ENCODE results near the gene FRMD1. TPM values are rescaled to one million over a fixed set of nuclear protein-coding genes. Genes with fewer than 3 reads are reported as not detected.

FRMD1 gene
- total RNA-seq, 1 donor from 2014 or later = not detected

DNA sequence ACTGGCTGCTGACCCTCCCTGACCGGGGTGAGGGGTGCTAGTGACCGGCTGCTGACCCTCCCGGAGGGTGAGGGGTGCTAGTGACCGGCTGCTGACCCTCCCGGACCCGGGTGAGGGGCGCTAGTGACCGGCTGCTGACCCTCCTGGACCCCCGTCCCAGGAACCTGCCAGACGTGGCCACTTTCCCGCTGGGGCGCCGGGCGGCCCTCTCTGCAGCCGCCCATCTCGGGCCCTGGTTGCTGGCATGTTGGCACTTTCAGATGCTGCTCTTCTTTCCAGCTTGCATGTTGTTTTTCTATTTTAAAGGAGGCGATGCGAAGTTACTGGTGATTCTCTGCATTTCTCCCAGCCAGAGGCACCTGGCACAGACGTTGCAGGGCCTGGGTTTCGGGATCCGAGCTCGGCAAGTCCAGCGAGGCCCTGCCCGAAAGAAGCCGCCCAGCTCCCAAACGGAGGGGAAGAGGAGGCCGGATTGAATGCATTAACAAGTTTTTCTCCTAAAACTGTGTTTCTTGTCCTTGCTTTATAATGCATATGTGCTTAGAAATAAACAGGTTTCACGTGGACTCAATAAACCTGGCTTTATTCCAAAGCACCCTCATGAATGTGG lies 34.4 kb downstream of the FRMD1 start:
- intact Hi-C loops (cut with micrococcal nuclease) = no loop called here

DNA sequence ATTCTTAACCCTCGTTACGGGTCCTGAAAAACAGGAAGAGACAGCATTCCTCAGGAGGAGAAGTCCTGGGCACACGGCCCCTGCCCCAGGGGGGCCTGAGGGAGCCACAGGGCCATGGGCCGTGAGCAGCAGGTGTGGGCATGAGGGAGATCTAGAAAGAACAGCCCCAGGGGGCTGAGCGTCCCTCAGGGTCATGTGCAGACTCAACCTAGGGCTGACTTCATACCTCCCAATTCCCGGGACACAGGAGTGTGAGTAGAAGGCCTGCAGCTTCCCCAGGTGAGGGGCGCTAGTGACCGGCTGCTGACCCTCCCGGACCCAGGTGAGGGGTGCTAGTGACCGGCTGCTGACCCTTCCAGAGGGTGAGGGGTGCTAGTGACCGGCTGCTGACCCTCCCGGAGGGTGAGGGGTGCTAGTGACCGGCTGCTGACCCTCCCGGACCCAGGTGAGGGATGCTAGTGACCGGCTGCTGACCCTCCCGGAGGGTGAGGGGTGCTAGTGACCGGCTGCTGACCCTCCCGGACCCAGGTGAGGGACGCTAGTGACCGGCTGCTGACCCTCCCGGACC lies 35.1 kb downstream of the FRMD1 start:
- intact Hi-C loops (cut with micrococcal nuclease) = no loop called here

GRCh38 chr6:168043193-168043847 lies 35.7 kb downstream of the FRMD1 start:
- intact Hi-C loops (cut with micrococcal nuclease) = no loop called here

DNA sequence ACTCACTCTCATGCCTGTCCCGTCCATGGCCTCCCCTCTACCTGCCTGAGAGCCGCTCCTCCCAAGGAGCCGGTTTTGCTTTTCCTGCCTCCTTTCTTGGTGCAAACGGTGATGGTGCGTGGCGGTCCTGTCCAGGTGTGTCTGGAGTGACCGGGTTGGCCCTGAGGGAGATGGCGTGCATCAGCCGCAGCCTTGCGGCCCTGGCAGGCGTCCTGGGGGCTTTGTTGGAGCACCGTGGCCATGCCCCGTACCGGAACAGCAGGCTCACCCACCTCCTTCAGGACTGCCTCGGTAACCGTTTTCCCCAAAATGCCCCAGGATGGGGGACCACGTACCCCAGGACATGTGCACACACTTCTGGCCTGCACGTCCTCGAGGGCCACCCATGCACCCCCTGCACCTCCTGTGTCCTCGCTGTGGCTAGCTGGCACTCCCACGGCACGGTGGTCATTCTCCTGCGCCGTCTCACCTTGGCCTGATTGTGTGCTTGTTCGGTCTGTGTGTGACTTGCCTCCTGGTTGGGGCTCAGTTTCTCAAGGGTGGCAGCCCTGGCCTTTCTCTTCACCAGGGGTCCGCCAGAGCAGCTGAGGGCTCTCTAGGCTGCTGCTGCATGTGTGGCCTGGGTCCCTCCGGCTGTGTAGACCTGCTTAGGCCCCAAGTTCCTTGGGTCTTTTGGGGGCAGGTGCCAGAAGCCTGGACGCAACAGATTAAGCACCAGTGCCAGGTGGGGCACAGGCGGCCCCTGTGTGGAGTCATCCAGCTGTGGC lies 36.4 kb downstream of the FRMD1 start:
- intact Hi-C loops (cut with micrococcal nuclease) = no loop called here

- intact Hi-C loops (cut with micrococcal nuclease) = no loop called here
Observed at GRCh38 chr6:168041928-168042327, 37.1 kb downstream of the FRMD1 start.

- intact Hi-C loops (cut with micrococcal nuclease) = no loop called here
Observed at GRCh38 chr6:168040856-168041496, 38.0 kb downstream of the FRMD1 start.

- intact Hi-C loops (cut with micrococcal nuclease) = no loop called here
Observed at GRCh38 chr6:168039849-168040248, 39.2 kb downstream of the FRMD1 start.

GRCh38 chr6:168039301-168039700 lies 39.7 kb downstream of the FRMD1 start:
- intact Hi-C loops (cut with micrococcal nuclease) = no loop called here

- intact Hi-C loops (cut with micrococcal nuclease) = no loop called here
Observed at GRCh38 chr6:168038576-168039140, 40.4 kb downstream of the FRMD1 start.

GRCh38 chr6:168037856-168038255 lies 41.2 kb downstream of the FRMD1 start:
- intact Hi-C loops (cut with micrococcal nuclease) = no loop called here

DNA sequence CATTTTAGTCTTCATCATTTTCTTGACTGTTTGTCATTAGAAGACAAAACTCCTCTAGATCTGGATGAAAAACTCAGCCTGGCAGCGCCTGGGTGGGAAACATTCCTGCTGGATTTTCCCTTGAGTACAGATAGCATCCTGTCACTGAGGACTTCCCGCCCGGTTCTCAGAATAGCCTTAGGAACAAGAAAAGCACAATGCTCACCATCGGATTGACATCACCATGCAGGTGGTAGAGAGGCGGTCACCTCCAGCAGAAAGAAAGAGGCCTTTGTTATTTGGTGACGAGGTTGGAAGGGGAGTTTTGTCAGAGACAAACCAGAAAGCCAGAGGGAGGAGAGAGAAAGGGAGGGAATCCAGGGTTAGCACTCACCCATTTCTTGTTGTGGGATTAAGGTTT lies 41.8 kb downstream of the FRMD1 start:
- intact Hi-C loops (cut with micrococcal nuclease) = no loop called here

DNA sequence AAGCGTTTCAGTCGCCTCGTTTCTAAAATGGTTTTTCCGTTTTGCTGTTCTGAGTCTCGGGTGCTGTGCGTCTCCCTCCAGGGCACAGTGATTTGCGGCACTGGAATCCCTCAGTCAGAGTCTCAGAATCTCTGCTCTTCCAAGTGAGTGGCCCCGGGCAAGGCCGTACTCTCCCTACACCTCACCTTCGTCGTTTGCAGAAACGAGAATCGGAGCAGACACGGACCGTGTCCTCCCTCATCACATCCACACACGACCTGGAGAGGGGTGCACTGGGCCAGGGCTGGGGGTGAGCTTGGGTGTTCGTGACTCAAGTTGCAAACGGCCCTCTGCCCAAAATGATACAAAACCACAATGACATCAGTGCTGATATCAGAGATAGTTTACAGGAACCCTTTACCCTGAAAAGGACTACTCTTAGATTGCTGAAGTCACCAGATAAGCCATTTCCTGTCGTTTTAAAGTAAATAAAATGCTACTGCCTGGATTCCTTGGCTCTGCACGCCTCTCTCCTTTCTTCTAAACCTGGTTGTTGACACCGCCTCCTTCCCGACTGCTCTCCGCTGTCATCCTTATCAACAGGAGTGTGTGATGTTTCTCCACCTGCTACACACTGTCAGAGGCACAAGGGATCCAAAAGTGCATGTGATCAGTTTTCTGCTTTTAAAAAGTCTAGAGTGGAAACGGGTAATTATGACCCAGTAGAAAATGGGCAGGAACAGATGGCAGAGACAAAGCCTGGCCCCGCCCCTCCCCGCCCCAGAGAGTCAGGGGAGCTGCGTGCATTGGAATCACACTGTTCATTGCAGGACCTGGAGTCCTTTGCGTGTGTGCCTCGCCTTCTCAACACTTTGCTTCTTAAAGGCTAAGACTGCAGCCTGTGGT lies 43.1 kb downstream of the FRMD1 start:
- intact Hi-C loops (cut with micrococcal nuclease) = no loop called here

DNA sequence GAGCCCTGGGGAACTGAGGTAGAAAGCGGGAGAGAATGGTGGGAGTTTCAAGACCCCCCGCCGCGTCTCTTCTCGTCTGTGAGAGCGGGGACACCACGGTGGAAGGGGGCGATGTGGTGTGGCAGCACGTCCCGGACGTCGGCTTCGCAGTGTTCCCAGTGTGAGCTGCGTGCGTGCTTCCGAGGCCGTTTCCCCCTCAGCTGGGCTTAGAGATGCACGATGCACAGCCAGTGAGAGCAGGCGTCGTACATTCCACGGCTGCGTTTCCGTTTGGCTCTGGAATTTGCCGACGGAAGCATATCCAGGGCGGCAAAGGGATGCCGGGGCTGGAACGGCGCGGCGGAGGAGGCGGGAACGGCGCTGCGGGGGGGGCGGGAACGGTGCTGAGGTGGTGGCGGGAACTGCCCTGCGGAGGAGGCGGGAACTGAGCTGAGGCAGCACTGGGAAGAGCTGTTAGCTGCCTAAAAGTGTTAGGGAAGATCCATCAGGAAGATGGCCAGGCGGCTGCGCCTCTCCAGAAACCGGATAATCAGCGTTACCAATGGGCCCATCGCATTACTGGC lies 43.8 kb downstream of the FRMD1 start:
- intact Hi-C loops (cut with micrococcal nuclease) = no loop called here

- intact Hi-C loops (cut with micrococcal nuclease) = no loop called here
Observed at GRCh38 chr6:168034537-168034936, 44.5 kb downstream of the FRMD1 start.

DNA sequence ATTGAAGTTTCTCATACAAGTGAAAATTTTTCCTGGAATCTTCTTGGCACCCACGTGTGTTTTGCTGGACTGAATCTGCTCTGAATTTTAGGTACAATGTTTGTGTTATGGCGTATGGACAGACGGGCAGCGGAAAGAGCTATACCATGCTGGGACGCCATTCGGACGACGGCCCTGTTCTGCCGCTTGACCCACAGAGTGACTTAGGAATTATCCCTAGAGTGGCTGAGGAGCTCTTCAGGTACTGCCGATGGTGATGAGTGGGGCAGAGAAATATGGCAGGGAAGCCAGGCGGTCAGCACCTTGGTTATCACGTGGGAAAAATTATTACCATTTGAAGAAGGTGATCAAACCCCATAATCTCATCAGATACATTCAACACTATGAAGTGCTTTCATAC lies 45.2 kb downstream of the FRMD1 start:
- intact Hi-C loops (cut with micrococcal nuclease) = no loop called here

DNA sequence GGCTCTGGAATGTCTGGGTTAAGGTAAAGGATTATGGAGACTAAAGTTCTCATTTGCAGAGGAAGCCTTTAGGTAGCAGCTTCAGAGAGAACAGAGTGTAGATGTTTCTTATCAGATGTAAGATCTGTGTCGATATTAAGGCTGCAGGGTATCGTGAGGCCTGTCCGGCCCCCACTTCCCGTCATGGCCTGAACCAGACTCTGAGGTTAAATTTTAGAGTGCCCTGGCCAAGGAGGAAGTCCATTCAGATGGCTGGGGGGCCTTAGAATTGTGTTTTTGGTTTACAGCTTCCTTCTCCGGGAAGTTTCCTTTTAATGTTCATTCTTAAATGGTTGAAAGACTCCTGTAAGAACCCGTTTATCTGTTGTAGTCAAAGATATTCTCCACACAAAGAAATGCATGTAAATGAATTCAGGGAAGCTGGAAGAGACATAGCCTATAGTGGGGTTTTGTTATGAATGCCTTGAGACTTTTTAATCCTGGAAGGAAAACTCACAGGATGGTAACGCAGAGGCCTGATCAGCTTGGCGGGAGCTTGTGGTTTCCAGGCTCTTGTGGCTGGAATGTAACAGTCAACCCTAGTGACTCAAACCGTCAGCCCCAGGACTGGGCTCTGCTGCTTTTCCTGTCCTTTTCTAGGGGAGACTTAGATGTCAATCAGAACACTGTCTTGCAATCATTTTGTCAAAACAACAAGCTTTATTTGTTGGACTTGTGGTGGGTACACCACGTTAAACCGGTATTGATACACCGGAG lies 46.8 kb downstream of the FRMD1 start:
- intact Hi-C loops (cut with micrococcal nuclease) = no loop called here

GRCh38 chr6:168031411-168031971 lies 47.5 kb downstream of the FRMD1 start:
- intact Hi-C loops (cut with micrococcal nuclease) = no loop called here

GRCh38 chr6:168030908-168031307 lies 48.1 kb downstream of the FRMD1 start:
- intact Hi-C loops (cut with micrococcal nuclease) = no loop called here

DNA sequence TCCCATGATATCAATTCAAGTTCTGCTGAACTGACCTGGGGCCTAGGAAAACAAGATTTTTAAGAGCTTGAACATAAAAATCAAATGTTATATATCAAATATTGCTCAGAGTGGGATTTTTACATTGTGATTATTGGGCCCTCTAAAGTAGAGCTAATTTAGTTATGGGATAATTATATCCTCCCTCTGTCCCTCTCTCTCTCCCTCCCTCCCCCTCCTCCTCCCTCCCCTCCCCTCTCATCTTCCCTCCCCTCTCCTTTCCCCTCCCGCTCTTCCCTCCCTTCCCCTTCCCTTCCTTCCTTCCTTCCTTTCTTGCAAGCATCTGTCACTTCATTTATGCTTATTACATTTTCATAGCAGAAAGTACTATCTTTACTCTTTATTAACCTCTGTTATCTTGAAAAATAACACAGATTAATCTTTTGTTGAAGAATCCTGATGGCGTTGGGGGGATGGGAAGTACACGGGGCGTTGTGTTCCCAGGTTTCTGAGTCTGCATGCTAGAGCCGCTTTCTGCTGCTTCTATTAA lies 48.7 kb downstream of the FRMD1 start:
- intact Hi-C loops (cut with micrococcal nuclease) = no loop called here

Measured in T-helper 1 cell treated with Interleukin-12 subunit alpha and Interleukin-12 subunit beta and Interleukin-4 antibody, amounts not matched to agents 30 ng/mL and 1 ng/mL, for 36 hours (primary cell).